ENCODE data around the gene DGCR6L.
"Not testable (repeated sequence)": the region's sequence is repeated elsewhere in the genome, so short reads cannot be mapped to it uniquely, and the experiment has no call there.

The DGCR6L gene

GRCh38 chr22:20319745-20320658 lies at the start of gene DGCR6L:
Gene DGCR6L (minus strand): TSS chr22:20320060. CDS start chr22:20319988, 72 bp downstream.
- DNase-seq (ENCODE audit: low read depth): no peak

GRCh38 chr22:20368875-20369274 lies 49.0 kb upstream of the DGCR6L start:
- not testable (repeated sequence) for DNase-seq (ENCODE audit: low read depth)

- DNase-seq (ENCODE audit: low read depth): not testable (repeated sequence)
Measured at GRCh38 chr22:20366841-20367240, 47.0 kb upstream of the DGCR6L start.

- DNase-seq (ENCODE audit: low read depth): not testable (repeated sequence)
Measured at GRCh38 chr22:20364335-20365260, 44.7 kb upstream of the DGCR6L start.

GRCh38 chr22:20362403-20362802 lies 42.5 kb upstream of the DGCR6L start:
- not testable (repeated sequence) for DNase-seq (ENCODE audit: low read depth)

GRCh38 chr22:20361752-20362229 lies 41.9 kb upstream of the DGCR6L start:
- DNase-seq (ENCODE audit: low read depth): not testable (repeated sequence)

GRCh38 chr22:20360866-20361751 lies 41.2 kb upstream of the DGCR6L start:
- DNase-seq (ENCODE audit: low read depth): not testable (repeated sequence)

GRCh38 chr22:20360261-20360660 lies 40.4 kb upstream of the DGCR6L start:
- DNase-seq (ENCODE audit: low read depth): not testable (repeated sequence)

- DNase-seq (ENCODE audit: low read depth): not testable (repeated sequence)
Measured at GRCh38 chr22:20358503-20359239, 38.8 kb upstream of the DGCR6L start.

- not testable (repeated sequence) for DNase-seq (ENCODE audit: low read depth)
Measured at GRCh38 chr22:20357967-20358366, 38.1 kb upstream of the DGCR6L start.

GRCh38 chr22:20356906-20357305 lies 37.0 kb upstream of the DGCR6L start:
- not testable (repeated sequence) for DNase-seq (ENCODE audit: low read depth)

- DNase-seq (ENCODE audit: low read depth): not testable (repeated sequence)
Measured at GRCh38 chr22:20355939-20356636, 36.2 kb upstream of the DGCR6L start.

GRCh38 chr22:20354238-20354975 lies 34.5 kb upstream of the DGCR6L start:
- no peak for DNase-seq (ENCODE audit: low read depth)

GRCh38 chr22:20352536-20352935 lies 32.7 kb upstream of the DGCR6L start:
- not testable (repeated sequence) for DNase-seq (ENCODE audit: low read depth)

GRCh38 chr22:20346553-20346952 lies 26.7 kb upstream of the DGCR6L start:
- not testable (repeated sequence) for DNase-seq (ENCODE audit: low read depth)

GRCh38 chr22:20338291-20338690 lies 18.4 kb upstream of the DGCR6L start:
- not testable (repeated sequence) for DNase-seq (ENCODE audit: low read depth)

GRCh38 chr22:20337807-20338206 lies 17.9 kb upstream of the DGCR6L start:
- not testable (repeated sequence) for DNase-seq (ENCODE audit: low read depth)

GRCh38 chr22:20336561-20336960 lies 16.7 kb upstream of the DGCR6L start:
- not testable (repeated sequence) for DNase-seq (ENCODE audit: low read depth)

- DNase-seq (ENCODE audit: low read depth): not testable (repeated sequence)
Measured at GRCh38 chr22:20328569-20328930, 8.7 kb upstream of the DGCR6L start.

All from HS-5 (cell line).